Neural cell (in vitro differentiated cells): Measurements from ENCODE around the gene ADGRD1.

ENCODE experiments used
- CTCF ChIP-seq: fragments of 450-650 bp; IDR thresholded peaks from 2 replicates; pipeline ENCODE4 v1.5.1; 2014; ENCODE audit warnings: antibody characterized with exemption, mild to moderate bottlenecking, moderate library complexity; ENCODE audit not compliant: poor library complexity, severe bottlenecking
- EZH2 ChIP-seq: fragments of 200-600, 300-800 bp; shearing (Covaris generic), sonication (generic); IDR thresholded peaks from 2 replicates; pipeline ENCODE4 v1.6.1; 2014; ENCODE audit warnings: antibody characterized with exemption, low read length, borderline replicate concordance, mild to moderate bottlenecking; ENCODE audit not compliant: insufficient read depth, poor library complexity, severe bottlenecking
- MXI1 ChIP-seq: fragments of 450-650 bp; conservative IDR thresholded peaks from 2 replicates; pipeline ENCODE4 v1.6.1; 2014; ENCODE audit warnings: antibody characterized with exemption, mild to moderate bottlenecking; ENCODE audit not compliant: poor library complexity, severe bottlenecking
- POLR2AphosphoS5 ChIP-seq: IDR thresholded peaks from 2 replicates; pipeline ENCODE4 v1.6.1; 2012
- RAD21 ChIP-seq: fragments of 450-650 bp; conservative IDR thresholded peaks from 2 replicates; pipeline ENCODE4 v1.6.1; 2014; ENCODE audit warnings: antibody characterized with exemption, mild to moderate bottlenecking, moderate library complexity
- REST ChIP-seq: IDR thresholded peaks from 2 replicates; pipeline ENCODE4 v1.6.1; 2012; ENCODE audit warnings: borderline replicate concordance
- SMC3 ChIP-seq: fragments of 450-650 bp; conservative IDR thresholded peaks from 2 replicates; pipeline ENCODE4 v1.6.1; 2014; ENCODE audit warnings: antibody characterized with exemption, mild to moderate bottlenecking, moderate library complexity; ENCODE audit not compliant: poor library complexity
- TAF1 ChIP-seq: IDR thresholded peaks from 2 replicates; pipeline ENCODE4 v1.6.1; 2012; ENCODE audit warnings: low read depth

- no peak for TF ChIP-seq EZH2
- no peak for TF ChIP-seq CTCF
- peak; percentile 23 for TF ChIP-seq POLR2AphosphoS5
- TF ChIP-seq TAF1: no peak
- TF ChIP-seq MXI1: no peak
- TF ChIP-seq RAD21: no peak
- TF ChIP-seq SMC3: no peak
- no peak for TF ChIP-seq REST
Observed at GRCh38 chr12:131137009-131137835, 183.5 kb downstream of the ADGRD1 start.
